Posterior cingulate gyrus (tissue), 11 donors: ENCODE data around the gene ADAMTSL2.

Experiments
- DNase-seq, 10 donors: peaks; one replicate each; pipeline versions ENCODE4 v3.0.0 to v3.0.0-alpha.2; 2020 to 2021; ENCODE audit warnings: mixed read lengths in 3 of 10
- intact Hi-C: fragments of 100-400 bp; cut with DNase I; formaldehyde crosslinking; loops from one replicate; pipeline ENCODE4 v1.15.1; 2023

Gene ADAMTSL2

GRCh38 chr9:133528001-133528875 is 6.3 kb upstream of the ADAMTSL2 start:
- intact Hi-C loops, result no loop called here
- DNase-seq, result no peak

GRCh38 chr9:133528876-133529241 is 5.6 kb upstream of the ADAMTSL2 start:
- DNase-seq, result no peak
- intact Hi-C loops, result no loop called here

GRCh38 chr9:133529457-133529856 is 5.0 kb upstream of the ADAMTSL2 start:
- intact Hi-C loops, result no loop called here
- DNase-seq, result no peak

GRCh38 chr9:133529874-133530273 is 4.6 kb upstream of the ADAMTSL2 start:
- intact Hi-C loops, result loop anchor here (5.0 to 10.0 kb wide), 2 partner anchors 42 to 185 kb away; no protein-coding TSS in a partner anchor
- DNase-seq, result no peak

- no peak for DNase-seq
- intact Hi-C loops, result loop anchor here (5.0 to 10.0 kb wide), 2 partner anchors 41 to 184 kb away; no protein-coding TSS in a partner anchor
Measured at GRCh38 chr9:133531293-133531692, 3.2 kb upstream of the ADAMTSL2 start.

- intact Hi-C loops, result loop anchor here (5.0 to 10.0 kb wide), 2 partner anchors 39 to 182 kb away; no protein-coding TSS in a partner anchor
- DNase-seq, result peak in 8 of 10 donors; percentile 58 to 95 (median 70)
Measured at GRCh38 chr9:133532937-133533668, 1.4 kb upstream of the ADAMTSL2 start.

GRCh38 chr9:133533857-133534256 is 647 bp upstream of the ADAMTSL2 start:
- DNase-seq, result peak in 2 of 10 donors; percentile 46 to 86
- intact Hi-C loops, result loop anchor here (5.0 to 10.0 kb wide), 2 partner anchors 38 to 181 kb away; no protein-coding TSS in a partner anchor

- no peak for DNase-seq
- intact Hi-C loops, result loop anchor here (10.0 kb wide), 1 partner anchor 179 kb away; no protein-coding TSS in a partner anchor
Measured at GRCh38 chr9:133535306-133535877, 888 bp downstream of the ADAMTSL2 start.

GRCh38 chr9:133536080-133536479 is 1.6 kb downstream of the ADAMTSL2 start:
- intact Hi-C loops, result loop anchor here (10.0 kb wide), 1 partner anchor 179 kb away; no protein-coding TSS in a partner anchor
- no peak for DNase-seq

- intact Hi-C loops, result loop anchor here (10.0 kb wide), 1 partner anchor 178 kb away; no protein-coding TSS in a partner anchor
- peak in 1 of 10 donors; percentile 78 for DNase-seq
Measured at GRCh38 chr9:133536536-133536935, 2.0 kb downstream of the ADAMTSL2 start.

GRCh38 chr9:133537257-133537656 is 2.8 kb downstream of the ADAMTSL2 start:
- DNase-seq, result peak in 1 of 10 donors; percentile 79
- intact Hi-C loops, result loop anchor here (10.0 kb wide), 1 partner anchor 178 kb away; no protein-coding TSS in a partner anchor

- intact Hi-C loops, result loop anchor here (10.0 kb wide), 1 partner anchor 177 kb away; no protein-coding TSS in a partner anchor
- DNase-seq, result peak in 1 of 10 donors; percentile 82
Measured at GRCh38 chr9:133538176-133538575, 3.7 kb downstream of the ADAMTSL2 start.

- peak in 2 of 10 donors; percentile 49 to 90 for DNase-seq
- intact Hi-C loops, result loop anchor here (10.0 kb wide), 1 partner anchor 176 kb away; no protein-coding TSS in a partner anchor
Measured at GRCh38 chr9:133538851-133539833, 4.6 kb downstream of the ADAMTSL2 start.

GRCh38 chr9:133539991-133540697 is 5.6 kb downstream of the ADAMTSL2 start:
- intact Hi-C loops, result loop anchor here (10.0 kb wide), 1 partner anchor 175 kb away; no protein-coding TSS in a partner anchor
- no peak for DNase-seq

- DNase-seq, result no peak
- intact Hi-C loops, result no loop called here
Measured at GRCh38 chr9:133540698-133541025, 6.2 kb downstream of the ADAMTSL2 start.

GRCh38 chr9:133542002-133542401 is 7.5 kb downstream of the ADAMTSL2 start:
- intact Hi-C loops, result no loop called here
- no peak for DNase-seq

GRCh38 chr9:133543772-133544467 is 9.4 kb downstream of the ADAMTSL2 start:
- intact Hi-C loops, result no loop called here
- DNase-seq, result peak in 1 of 10 donors; percentile 88
